Kidney (tissue), 14 donors: ENCODE data around the gene SFI1. TPM values are rescaled to one million over a fixed set of nuclear protein-coding genes. Genes with fewer than 3 reads are reported as not detected.
"Not testable (repeated sequence)": the region's sequence is repeated elsewhere in the genome, so short reads cannot be mapped to it uniquely, and the experiment has no call there.

Experiments
- DNase-seq, 5 donors: peaks; one replicate each; pipeline ENCODE4 v3.0.0-alpha.2; 2013 to 2020
- FAIRE-seq: peaks from 2 replicates; lab custom pipeline; 2012; peaks lifted over from hg19 to GRCh38; lab: Jason Lieb, UNC
- H3K27ac ChIP-seq, 2 donors: one replicate each; pipeline ENCODE4 v1.7.0; 2013; ENCODE audit warnings: low read depth in 2 of 2, low read length in 2 of 2, inconsistent platforms in 1 of 2
- H3K27me3 ChIP-seq: one replicate; pipeline ENCODE4 v1.7.1; 2013; ENCODE audit warnings: low read length, inconsistent platforms; ENCODE audit not compliant: control insufficient read depth, insufficient read depth
- H3K36me3 ChIP-seq, 3 donors: one replicate each; pipeline versions ENCODE4 v1.7.0 to v1.7.1; 2013; ENCODE audit warnings: low read length in 3 of 3, control low read depth in 1 of 3, inconsistent platforms in 1 of 3; ENCODE audit not compliant: insufficient read depth in 3 of 3, control insufficient read depth in 2 of 3
- H3K4me1 ChIP-seq, 3 donors: one replicate each; pipeline versions ENCODE4 v1.7.0 to v1.7.1; 2013; ENCODE audit warnings: low read length in 3 of 3, inconsistent platforms in 1 of 3, low read depth in 1 of 3; ENCODE audit not compliant: control insufficient read depth in 2 of 3, insufficient read depth in 2 of 3
- H3K4me3 ChIP-seq, 3 donors: one replicate each; pipeline versions ENCODE4 v1.7.0 to v1.8.1; 2013; ENCODE audit warnings: low read length in 3 of 3, control low read depth in 1 of 3, inconsistent platforms in 1 of 3
- H3K9ac ChIP-seq, 3 donors: one replicate each; pipeline versions ENCODE4 v1.7.0 to v1.7.1; 2013; ENCODE audit warnings: low read length in 3 of 3, control low read depth in 1 of 3, inconsistent platforms in 1 of 3
- H3K9me3 ChIP-seq, 3 donors: one replicate each; pipeline versions ENCODE4 v1.7.0 to v1.7.1; 2013; ENCODE audit warnings: low read length in 3 of 3, control low read depth in 1 of 3, inconsistent platforms in 1 of 3; ENCODE audit not compliant: control insufficient read depth in 2 of 3, insufficient read depth in 1 of 3
- intact Hi-C: fragments of 100-400 bp; cut with DNase I; formaldehyde crosslinking; loops from one replicate; pipeline ENCODE4 v1.11.1; 2022
- polyA plus RNA-seq: library from polyadenylated mRNA; stranded (reverse); fragments of 350-450 nt; fragmentation: Illumina TruSeq; extraction: RNeasy Lipid Tissue Mini Kit (QIAGEN cat#74804); gene quantifications from one replicate; pipeline ENCODE4 v1.2.3, GENCODE V29; 2014; ENCODE audit warnings: low read depth, low replicate concordance; ENCODE audit not compliant: insufficient read depth
- total RNA-seq: library from RNA; stranded (reverse); fragmentation: NEBNext Ultra II Directional; extraction: Animal tissue kit (Norgen Biotek cat#: 25700); gene quantifications from one replicate; pipeline ENCODE4 v1.2.1, GENCODE V29; 2021
- TF ChIP-seq, protein P1 (sequence below): IDR thresholded peaks from 3 replicates; pipeline ENCODE4 v1.5.1; 2012; ENCODE audit warnings: mild to moderate bottlenecking, moderate library complexity, borderline replicate concordance; ENCODE audit not compliant: insufficient read depth; ENCODE audit errors: extremely low read depth
- donor health status: control.
- donor health status: control.
- donor health status: control.
- donor health status: control.
- donor health status: control.
- donor health status: DM: yes; HTN: yes; CAD: no.
- donor health status: Normal renal cell carcinoma (clear cell type).

SFI1 gene
- total and polyA plus RNA-seq, 2 donors from 2014 or later = 11.4 to 48.2 TPM

DNA sequence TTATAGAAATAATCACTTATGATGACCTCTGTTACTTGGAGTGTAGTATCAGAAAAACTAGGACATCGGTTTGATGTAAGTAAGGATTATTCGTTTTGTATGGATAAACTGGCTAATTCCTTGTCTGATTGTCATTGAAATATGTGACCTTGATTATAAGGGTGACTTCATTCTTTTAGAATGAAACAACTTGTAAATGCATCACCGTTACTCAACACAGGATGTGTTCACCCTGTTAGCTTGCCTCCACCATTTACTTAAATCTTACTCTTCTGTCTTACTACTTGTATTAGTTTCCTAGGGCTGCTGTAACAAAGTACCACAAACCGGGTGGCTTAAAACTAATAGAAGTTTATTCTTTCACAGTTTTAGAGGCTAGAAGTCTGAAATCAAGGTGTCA, 7.9 kb downstream of the SFI1 start:
- H3K36me3 ChIP-seq = peaks cover 0 to 3% (median 0%) of the 10 kb centered on the region in 3 donors
- intact Hi-C loops = no loop called here
- no peak overlapping the region for H3K27ac ChIP-seq
- H3K27me3 ChIP-seq = no peaks in the 10 kb centered on the region
- H3K4me1 ChIP-seq = no peaks in the 10 kb centered on the region
- H3K9me3 ChIP-seq = no peaks in the 10 kb centered on the region
- DNase-seq (no peak), FAIRE-seq (no peak)
- no peak overlapping the region for H3K9ac ChIP-seq
- TF ChIP-seq, protein P1, sequence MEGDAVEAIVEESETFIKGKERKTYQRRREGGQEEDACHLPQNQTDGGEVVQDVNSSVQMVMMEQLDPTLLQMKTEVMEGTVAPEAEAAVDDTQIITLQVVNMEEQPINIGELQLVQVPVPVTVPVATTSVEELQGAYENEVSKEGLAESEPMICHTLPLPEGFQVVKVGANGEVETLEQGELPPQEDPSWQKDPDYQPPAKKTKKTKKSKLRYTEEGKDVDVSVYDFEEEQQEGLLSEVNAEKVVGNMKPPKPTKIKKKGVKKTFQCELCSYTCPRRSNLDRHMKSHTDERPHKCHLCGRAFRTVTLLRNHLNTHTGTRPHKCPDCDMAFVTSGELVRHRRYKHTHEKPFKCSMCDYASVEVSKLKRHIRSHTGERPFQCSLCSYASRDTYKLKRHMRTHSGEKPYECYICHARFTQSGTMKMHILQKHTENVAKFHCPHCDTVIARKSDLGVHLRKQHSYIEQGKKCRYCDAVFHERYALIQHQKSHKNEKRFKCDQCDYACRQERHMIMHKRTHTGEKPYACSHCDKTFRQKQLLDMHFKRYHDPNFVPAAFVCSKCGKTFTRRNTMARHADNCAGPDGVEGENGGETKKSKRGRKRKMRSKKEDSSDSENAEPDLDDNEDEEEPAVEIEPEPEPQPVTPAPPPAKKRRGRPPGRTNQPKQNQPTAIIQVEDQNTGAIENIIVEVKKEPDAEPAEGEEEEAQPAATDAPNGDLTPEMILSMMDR = no peak
- no peak overlapping the region for H3K4me3 ChIP-seq

DNA sequence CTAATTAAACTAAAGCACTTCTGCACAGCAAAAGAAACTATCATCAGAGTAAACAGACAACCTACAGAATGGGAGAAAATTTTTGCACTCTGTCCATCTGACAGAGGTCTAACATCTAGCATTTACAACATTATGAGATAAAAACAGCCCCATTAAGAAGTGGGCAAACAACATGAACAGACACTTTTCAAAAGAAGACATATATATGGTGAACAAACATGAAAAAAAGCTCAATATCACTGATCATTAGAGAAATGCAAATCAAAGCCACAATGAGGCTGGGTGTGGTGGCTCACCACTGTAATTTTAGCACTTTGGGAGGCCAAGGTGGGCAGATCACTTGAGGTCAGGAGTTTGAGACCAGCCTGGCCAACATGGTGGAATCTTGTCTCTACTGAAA, 11.2 kb downstream of the SFI1 start:
- H3K36me3 ChIP-seq, H3K9ac ChIP-seq, H3K4me3 ChIP-seq, H3K27me3 ChIP-seq, H3K9me3 ChIP-seq, FAIRE-seq, DNase-seq, H3K27ac ChIP-seq, intact Hi-C loops, H3K4me1 ChIP-seq: not testable (repeated sequence)

DNA sequence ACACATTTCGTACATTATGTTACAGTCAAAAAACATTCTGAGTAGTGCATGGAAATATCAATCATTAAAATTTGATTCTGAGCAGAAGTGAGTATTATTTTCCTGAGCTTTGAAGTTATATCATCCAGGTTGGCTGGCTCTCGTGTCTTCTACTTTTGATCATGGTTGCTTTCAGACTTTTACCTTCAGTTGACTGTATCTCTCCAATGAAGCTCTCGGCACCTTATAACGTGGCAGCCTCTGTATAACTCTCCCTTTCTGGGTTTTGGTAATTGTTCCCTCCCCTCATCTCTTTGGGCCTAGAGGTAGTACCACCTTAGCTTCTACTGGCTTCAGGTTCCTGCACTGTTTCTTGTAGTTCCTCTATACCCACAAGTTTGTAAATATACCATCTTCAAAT, 12.2 kb downstream of the SFI1 start:
- TF ChIP-seq, protein P1 = no peak
- Histone ChIP-seq H3K27ac (no peak overlapping the region), H3K9me3 (no peaks in the 10 kb centered on the region), H3K27me3 (no peaks in the 10 kb centered on the region), H3K4me1 (no peaks in the 10 kb centered on the region), H3K9ac (no peak overlapping the region), H3K36me3 (peaks cover 0 to 3% (median 0%) of the 10 kb centered on the region in 3 donors), H3K4me3 (no peak overlapping the region)
- FAIRE-seq = no peak
- DNase-seq = no peak
- intact Hi-C loops = no loop called here

DNA sequence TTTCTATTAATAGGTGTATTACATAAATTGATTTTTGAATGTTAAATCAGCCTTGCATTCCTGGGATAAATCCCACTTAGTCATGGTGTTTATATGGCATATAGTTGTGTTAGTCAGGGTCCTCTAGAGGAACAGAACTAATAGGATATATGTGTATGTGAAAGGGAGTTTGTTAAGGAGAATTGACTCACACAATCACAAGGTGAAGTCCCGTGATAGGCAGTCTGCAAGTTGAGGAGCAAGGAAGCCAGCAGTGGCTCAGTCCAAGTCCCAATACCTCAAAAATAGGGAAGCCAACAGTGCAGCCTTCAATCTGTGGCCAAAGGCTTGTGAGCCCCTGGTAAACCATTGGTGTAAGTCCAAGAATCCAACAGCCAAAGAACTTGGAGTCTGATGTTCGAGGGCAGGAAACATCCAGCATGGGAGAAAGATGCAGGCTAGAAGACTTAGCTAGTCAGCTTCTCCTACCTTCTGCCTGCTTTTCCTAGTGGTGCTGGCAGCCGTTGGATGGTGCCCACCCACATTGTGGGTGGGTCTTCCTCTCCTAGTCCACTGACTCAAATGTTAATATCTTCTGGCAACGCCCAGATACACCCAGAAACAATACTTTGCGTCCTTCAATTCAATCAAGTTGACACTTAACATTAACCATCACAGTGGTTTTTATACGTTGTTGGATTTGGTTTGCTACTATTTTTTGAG, 12.9 kb downstream of the SFI1 start:
- Histone ChIP-seq H3K4me3 (no peak overlapping the region), H3K4me1 (no peaks in the 10 kb centered on the region), H3K27me3 (no peaks in the 10 kb centered on the region), H3K36me3 (peaks cover 0 to 3% (median 0%) of the 10 kb centered on the region in 3 donors), H3K9ac (no peak overlapping the region), H3K27ac (no peak overlapping the region), H3K9me3 (no peaks in the 10 kb centered on the region)
- TF ChIP-seq, protein P1 = no peak
- DNase-seq (no peak), FAIRE-seq (no peak)
- intact Hi-C loops = no loop called here
